HG03354 (cell line): Measurements from ENCODE around the gene CYLD.

Source experiments
- ATAC-seq: cut with Tn5 transposase; IDR thresholded peaks from one replicate; pipeline ENCODE4 v1.9.1; 2021; ENCODE audit warnings: mild to moderate bottlenecking; ENCODE audit not compliant: unreplicated experiment, poor library complexity, severe bottlenecking

CYLD gene

GRCh38 chr16:50812046-50812445, 70.2 kb downstream of the CYLD start:
- ATAC-seq = no peak

- ATAC-seq = no peak
Measured at GRCh38 chr16:50812876-50813466, 71.1 kb downstream of the CYLD start.

DNA sequence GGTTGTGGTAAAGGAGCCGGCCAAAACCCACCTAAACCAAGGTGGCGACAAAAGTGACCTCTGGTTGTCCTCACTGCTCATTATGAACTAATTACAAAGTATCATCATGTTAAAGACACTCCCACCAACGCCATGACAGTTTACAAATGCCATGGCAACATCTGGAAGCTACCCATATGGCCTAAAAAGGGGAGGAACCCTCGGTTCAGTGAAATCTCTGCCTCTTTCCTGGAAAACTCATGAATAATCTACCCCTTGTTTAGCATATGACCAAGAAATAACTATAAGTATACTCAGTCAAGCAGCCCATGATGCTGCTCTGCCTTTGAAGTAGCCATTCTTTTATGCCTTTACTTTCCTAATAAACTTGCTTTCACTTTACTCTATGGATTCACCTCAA, 72.2 kb downstream of the CYLD start:
- ATAC-seq = no peak

DNA sequence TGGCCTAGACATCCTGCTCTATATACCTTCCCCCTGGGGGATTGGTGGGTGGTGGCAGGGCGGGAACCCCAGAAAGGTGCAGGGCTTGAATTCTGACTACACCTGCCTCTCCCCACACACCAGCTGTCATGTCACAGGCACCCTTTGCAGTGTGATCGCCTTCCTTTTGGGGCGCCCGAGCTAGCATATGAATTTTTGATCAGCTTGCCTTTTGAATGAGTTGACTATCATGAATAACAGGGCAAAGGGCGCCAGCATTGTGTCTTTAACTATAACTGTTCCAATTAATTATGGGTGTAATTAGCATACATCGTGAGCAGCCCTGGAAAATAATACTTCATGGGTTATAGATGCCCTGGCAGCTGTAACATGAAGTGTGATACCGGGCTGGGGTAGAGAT, 72.7 kb downstream of the CYLD start:
- no peak for ATAC-seq

DNA sequence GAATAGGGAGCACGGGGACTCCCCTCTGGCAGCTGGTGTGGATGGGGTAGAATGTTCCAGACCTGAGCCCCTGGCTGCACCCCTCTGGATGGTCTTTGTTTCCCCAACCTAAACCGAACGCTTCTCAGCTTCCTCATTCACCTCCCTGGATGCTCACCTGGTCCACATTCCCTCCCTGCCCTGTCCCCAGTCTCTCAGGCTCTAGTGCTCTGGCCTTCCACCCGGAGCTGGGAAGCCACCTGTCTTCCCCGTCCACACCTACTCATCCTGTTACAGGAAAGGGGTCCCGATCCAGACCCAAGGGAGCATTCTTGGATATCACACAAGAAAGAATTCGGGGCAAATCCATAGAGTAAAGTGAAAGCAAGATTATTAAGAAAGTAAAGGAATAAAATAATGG, 73.5 kb downstream of the CYLD start:
- ATAC-seq = no peak

GRCh38 chr16:50816901-50817555, 75.1 kb downstream of the CYLD start:
- ATAC-seq = no peak

GRCh38 chr16:50818380-50818779, 76.5 kb downstream of the CYLD start:
- ATAC-seq = no peak

DNA sequence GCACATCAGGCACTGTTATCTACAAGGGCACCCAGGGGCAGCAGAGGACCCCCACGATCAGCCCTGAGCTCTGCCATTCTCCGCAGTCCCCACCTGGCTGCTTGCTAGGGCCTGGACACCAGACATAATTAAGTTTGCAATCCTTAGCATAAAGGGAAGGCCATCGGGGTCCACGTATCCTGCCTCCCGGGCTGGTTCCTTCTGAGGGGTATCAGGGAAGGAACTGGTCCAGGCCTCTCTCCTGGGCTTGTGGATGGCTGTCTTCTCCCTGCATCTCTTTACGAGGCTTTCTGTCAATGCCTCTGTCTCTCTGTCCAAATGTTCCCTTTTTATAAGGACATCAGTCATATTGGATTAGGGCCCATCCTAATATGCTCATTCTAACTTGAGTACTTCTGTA, 77.8 kb downstream of the CYLD start:
- ATAC-seq = no peak

- ATAC-seq = no peak
Measured at GRCh38 chr16:50820225-50820624, 78.3 kb downstream of the CYLD start.

DNA sequence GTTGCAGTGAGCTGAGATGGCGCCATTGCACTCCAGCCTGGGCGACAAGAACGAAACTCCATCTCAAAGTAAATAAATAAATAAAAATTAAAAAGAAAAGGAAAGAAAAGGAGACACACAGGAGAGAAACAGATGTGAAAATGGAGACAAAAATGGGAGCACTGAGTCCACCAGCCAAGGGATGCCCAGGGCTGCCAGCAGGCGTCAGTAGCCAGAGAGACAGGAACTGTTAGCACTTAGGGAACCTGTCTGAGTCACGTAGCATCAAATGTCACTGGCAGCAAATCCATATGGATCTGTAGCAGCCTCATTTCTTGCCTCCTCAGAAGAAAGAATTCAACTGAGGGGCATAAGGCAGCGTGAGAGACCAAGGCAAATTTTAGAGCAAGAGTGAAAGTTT, 79.7 kb downstream of the CYLD start:
- no peak for ATAC-seq

- ATAC-seq = no peak
Measured at GRCh38 chr16:50822671-50823070, 80.8 kb downstream of the CYLD start.

GRCh38 chr16:50826797-50827316, 85.0 kb downstream of the CYLD start:
- no peak for ATAC-seq

DNA sequence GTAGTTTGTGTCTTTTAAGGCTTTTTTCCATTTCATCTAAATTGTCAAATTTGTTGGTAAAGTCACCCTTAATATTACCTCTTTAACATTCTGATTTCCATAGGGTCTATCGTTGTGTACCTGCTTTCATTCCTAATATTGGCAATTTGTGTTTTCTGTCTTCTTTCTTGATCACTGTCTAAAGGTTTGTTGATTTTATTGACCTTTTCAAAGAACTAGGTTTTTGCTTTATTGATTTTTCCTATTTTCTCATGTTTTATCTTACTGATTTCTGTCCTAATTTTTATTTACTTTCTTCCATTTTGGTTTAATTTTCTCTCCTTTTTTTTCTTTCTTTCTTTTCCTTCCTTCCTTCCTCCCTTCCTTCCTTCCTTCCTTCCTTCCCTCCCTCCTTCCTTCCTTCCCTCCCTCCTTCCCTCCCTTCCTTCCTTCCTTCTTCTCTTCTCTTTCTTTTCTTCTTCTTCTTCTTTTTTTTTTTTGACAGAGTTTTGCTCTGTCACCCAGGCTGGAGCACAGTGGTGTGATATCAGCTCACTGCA, 86.3 kb downstream of the CYLD start:
- ATAC-seq = no peak

DNA sequence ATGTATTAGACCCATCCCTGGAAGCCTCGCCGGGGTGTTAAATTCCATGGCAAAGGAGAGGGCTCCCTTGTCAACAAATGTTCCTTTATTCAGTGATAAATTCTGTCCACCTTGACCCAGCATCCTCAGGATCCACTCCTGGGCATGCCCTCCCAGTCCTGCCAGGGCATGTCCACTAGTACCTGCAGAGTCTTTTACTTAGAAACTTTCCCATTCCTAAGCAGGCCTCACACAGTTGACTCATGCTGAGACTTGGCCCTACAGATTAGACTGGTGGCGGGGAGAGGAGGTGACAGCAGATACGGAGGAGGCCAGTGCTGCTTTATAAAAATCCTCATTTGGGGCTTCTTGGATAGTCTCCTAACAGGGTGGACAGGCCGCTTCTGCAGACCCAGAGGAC, 88.8 kb downstream of the CYLD start:
- no peak for ATAC-seq

DNA sequence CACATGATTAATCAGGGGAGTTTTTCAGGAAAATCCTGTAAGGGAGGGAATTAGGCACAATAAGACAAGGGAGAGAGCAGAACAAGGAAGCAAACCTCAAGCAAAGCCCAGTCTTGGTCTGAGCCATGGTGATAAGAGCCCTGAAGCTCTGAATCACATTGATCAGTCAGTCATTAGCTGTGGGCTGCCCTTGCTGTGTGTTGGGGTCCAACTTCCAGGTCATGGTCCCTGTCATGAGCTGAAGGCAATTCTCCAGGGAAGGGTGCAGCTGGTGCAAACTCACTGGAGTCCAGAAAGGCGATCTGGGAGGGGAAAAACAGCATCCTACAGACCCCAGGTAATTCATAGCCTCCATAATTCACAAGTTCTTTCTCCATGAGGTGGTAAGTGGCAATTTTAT, 89.9 kb downstream of the CYLD start:
- no peak for ATAC-seq

- ATAC-seq = no peak
Measured at GRCh38 chr16:50833929-50834328, 92.0 kb downstream of the CYLD start.

DNA sequence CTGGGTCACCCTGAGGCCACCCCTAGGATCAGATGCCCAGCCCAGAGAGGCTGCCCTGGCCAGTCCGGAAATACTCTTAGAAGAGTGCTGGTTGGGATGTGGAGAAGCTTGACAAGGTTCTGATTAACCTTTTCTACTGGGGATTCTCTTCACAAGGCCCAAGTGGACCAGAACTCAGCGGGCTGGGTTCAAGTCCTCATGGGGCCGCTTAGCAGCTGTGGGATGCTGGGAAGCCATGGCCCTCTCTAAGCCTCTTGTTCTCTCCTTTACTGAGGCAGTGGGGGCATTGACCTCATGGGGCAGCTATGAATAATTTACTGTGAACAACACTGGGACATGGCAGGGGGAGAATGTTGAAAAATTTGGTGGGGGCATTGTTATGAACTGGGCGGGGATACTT, 92.8 kb downstream of the CYLD start:
- ATAC-seq = no peak

DNA sequence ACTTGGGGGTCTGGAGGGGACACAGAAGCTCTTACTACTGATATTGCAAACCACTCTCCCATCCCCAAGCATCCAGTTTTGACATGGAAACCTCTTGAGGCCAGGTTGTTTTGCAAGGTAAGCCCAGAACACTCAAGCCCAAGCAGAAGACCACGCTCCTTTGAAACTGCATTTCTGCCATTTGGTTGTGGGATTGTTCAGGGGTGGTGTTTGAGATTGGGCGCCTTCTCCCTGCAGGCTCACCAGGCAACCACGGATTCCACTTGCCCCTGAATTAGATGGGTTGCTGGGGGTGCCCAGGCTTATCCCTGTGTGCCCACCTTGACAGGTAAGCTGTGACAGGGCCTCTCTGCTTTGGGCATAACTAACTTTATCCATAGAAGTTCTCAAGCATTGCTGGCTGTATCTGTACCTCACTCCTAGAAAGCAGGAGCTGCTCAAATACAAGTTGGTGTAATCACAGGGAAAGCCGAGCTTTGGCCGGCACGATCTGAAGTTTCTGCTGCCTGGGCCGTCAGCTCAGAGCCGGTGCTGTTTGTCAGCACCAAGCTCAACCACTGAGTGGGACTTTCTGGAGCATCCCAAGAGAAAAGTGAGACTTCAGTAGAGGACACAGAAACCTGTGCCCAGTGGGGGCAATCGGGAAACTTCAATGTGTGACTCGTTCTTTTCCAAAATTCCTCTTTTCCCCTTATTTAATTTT, 93.6 kb downstream of the CYLD start:
- no peak for ATAC-seq

DNA sequence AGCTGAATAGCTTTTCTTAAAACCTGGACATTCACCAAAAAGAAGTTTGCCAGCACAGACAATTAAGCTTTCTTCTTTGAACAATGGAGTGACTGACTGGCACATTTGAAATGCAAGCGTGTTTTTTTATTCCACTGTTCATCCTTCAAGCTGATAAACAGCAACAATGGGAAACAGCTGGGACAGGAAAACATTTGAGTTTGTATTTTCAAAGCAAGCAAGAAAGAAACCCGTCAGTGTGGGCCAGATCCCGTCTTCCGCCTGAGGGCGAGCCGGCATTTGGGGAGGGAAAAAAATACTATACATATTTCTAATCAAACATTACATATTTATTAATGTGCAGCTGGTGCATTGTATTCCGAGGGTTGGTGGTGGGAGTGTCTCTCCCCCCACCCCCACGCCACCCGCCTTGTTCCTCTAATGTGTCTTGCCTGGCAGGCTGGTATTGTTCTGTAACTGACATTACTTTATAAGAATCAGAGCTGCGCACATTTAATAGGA, 94.3 kb downstream of the CYLD start:
- no peak for ATAC-seq

DNA sequence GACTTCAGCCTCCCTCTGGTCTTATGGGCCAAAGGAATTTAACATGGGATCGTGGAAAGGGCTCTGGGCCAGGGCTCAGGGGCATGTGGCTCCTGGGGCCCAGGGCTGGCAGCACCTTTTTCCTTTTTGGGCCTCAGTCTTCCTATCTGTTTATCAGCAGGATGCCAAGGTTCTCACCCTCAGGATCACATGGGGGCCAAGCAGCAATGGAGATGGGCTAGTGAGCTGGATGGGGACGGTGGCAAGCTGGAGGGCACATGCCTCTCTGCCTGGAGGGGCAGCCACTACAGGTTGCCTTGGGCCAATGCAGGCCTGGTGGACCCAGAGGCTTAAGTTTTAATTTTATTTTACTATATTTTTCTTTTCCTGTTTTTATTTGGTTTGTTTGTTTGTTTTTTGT, 95.4 kb downstream of the CYLD start:
- no peak for ATAC-seq

GRCh38 chr16:50838165-50838564, 96.3 kb downstream of the CYLD start:
- ATAC-seq = no peak
